ENCODE data around the gene CDC7.
A peak's percentile ranks its signal among the peaks of the same experiment; 100 is the strongest.

The CDC7 gene

DNA sequence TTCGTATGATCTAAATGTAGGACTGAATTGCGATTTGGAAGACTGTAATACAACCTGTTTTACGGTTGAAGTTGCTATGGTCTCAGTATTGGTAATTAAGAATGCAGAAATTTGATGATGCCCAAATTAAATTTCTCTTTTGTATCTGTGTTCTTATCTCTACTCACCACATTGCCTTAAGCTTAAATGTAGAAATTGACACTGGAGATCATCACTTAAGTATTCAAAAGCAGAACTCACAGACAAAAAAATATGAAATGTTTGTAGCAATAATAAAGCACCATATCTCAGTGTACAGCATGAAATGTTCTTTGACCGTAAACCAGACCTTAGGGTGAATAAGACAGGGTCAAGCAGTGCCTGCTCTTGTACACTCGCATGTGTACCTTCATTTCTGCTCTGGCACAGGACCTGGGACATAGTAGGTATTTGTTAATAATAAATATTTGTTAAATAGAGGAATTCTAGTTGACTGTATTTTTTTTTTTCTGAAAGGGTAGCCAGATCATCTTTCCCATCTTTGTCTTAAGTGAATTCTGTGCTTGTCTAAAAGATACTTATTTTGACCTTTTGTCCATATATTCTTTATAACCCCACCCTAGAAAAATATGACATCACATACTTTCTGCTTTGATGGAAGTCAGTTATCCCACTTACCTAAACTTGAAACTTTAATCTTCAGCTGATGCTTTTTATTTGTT lies 1.5 kb downstream of the CDC7 start:
- H3K27ac ChIP-seq (ENCODE audit: low read depth, low read length) = peak overlapping the region; percentile 79
- H4K20me1 ChIP-seq (ENCODE audit: low read depth, low read length) = peaks cover 9% of the 10 kb centered on the region; the same call in 1 of the 2 replicates
- H3K9ac ChIP-seq (ENCODE audit: low read length) = peak overlapping the region; percentile 95
- peaks cover 12% of the 10 kb centered on the region for H3F3A ChIP-seq (ENCODE audit: insufficient read depth)
- no peaks in the 10 kb centered on the region for H3K27me3 ChIP-seq (ENCODE audit: low read length)
- H3K9me2 ChIP-seq (replicated peaks; ENCODE audit: insufficient read depth, low read length) = no peaks in the 10 kb centered on the region
- TF ChIP-seq EZH2phosphoT487 (conservative IDR thresholded peaks at IDR 0.05; ENCODE audit: low read length) = no peak
- TF ChIP-seq, protein P1, sequence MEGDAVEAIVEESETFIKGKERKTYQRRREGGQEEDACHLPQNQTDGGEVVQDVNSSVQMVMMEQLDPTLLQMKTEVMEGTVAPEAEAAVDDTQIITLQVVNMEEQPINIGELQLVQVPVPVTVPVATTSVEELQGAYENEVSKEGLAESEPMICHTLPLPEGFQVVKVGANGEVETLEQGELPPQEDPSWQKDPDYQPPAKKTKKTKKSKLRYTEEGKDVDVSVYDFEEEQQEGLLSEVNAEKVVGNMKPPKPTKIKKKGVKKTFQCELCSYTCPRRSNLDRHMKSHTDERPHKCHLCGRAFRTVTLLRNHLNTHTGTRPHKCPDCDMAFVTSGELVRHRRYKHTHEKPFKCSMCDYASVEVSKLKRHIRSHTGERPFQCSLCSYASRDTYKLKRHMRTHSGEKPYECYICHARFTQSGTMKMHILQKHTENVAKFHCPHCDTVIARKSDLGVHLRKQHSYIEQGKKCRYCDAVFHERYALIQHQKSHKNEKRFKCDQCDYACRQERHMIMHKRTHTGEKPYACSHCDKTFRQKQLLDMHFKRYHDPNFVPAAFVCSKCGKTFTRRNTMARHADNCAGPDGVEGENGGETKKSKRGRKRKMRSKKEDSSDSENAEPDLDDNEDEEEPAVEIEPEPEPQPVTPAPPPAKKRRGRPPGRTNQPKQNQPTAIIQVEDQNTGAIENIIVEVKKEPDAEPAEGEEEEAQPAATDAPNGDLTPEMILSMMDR (IDR thresholded peaks at IDR 0.05; ENCODE audit: insufficient read depth, low read length, poor library complexity, severe bottlenecking) = no peak
- H2AFZ ChIP-seq (ENCODE audit: low read depth, low read length, severe bottlenecking) = no peak overlapping the region
- H3K79me2 ChIP-seq (ENCODE audit: insufficient read depth, low read length) = peaks cover 62% of the 10 kb centered on the region
- H3K9me3 ChIP-seq (ENCODE audit: insufficient read depth, low read length) = no peaks in the 10 kb centered on the region
- peaks cover 14% of the 10 kb centered on the region for H3K36me3 ChIP-seq (ENCODE audit: low read length)
- H3K4me2 ChIP-seq (ENCODE audit: low read depth, low read length, poor library complexity, severe bottlenecking) = peak overlapping the region; percentile 94
- H3K4me3 ChIP-seq (ENCODE audit: insufficient read depth, low read length, poor library complexity, severe bottlenecking) = peak overlapping the region; percentile 91

DNA sequence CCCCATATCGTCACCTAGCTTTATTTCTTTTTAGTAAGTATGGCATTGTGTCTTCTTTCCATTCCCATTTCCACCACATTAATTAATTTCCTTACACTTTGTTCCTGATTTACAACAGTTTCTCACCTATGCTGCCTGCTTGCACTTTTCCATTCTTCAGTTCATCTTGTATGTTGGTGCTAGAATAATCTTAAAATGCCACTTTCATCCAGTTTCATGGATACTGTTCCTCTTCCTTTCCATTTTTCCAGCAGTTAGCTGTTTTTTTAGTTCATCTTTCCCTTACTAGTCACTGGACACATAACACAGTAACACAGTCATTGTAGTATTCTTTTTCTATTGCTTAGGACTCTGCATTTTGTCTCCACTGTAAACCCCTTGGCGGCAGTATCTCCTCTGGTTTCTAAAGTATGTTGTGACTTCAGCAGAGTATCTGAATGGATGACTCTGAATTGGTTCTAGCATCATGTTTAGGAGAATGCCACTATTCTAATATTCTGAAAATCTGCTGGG lies 2.1 kb downstream of the CDC7 start:
- H3K27ac ChIP-seq (ENCODE audit: low read depth, low read length) = peak overlapping the region; percentile 8; the same call in 1 of the 2 replicates
- H3K9ac ChIP-seq (ENCODE audit: low read length) = peak overlapping the region; percentile 95
- no peaks in the 10 kb centered on the region for H3K27me3 ChIP-seq (ENCODE audit: low read length)
- H3K9me3 ChIP-seq (ENCODE audit: insufficient read depth, low read length) = no peaks in the 10 kb centered on the region
- no peak for TF ChIP-seq EZH2phosphoT487 (conservative IDR thresholded peaks at IDR 0.05; ENCODE audit: low read length)
- TF ChIP-seq, protein P1 (IDR thresholded peaks at IDR 0.05; ENCODE audit: insufficient read depth, low read length, poor library complexity, severe bottlenecking) = no peak
- H3F3A ChIP-seq (ENCODE audit: insufficient read depth) = peaks cover 14% of the 10 kb centered on the region
- H3K79me2 ChIP-seq (ENCODE audit: insufficient read depth, low read length) = peaks cover 67% of the 10 kb centered on the region
- peak overlapping the region; percentile 91 for H3K4me3 ChIP-seq (ENCODE audit: insufficient read depth, low read length, poor library complexity, severe bottlenecking)
- peak overlapping the region; percentile 94 for H3K4me2 ChIP-seq (ENCODE audit: low read depth, low read length, poor library complexity, severe bottlenecking)
- H3K36me3 ChIP-seq (ENCODE audit: low read length) = peaks cover 15% of the 10 kb centered on the region
- H4K20me1 ChIP-seq (ENCODE audit: low read depth, low read length) = peaks cover 9% of the 10 kb centered on the region; the same call in 1 of the 2 replicates
- H3K9me2 ChIP-seq (replicated peaks; ENCODE audit: insufficient read depth, low read length) = no peaks in the 10 kb centered on the region
- no peak overlapping the region for H2AFZ ChIP-seq (ENCODE audit: low read depth, low read length, severe bottlenecking)

DNA sequence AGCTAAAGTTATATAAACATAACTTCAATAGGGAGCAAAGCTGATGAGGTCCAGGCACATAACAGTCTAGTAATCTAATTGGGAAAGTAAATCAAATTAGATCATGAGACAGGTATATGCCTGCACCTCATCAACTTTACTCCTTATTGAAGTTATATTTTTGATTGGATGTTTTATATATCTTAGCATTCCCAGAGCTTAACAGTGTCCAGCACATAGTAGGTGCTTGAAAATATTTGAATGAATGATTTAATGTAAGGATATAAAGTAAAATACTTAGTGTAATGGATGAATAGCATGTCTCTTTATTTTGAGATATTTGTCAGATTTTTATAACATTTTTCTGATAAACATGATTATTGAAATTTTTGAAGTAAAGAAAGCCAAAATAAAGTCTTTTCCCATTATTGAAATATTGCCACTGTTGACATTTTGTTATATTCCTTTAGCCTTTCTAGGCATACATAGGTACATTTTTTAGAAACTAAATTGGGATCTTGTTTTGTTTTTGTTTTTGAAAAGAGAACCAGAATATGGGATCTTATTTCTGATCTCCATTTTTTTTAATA lies 2.8 kb downstream of the CDC7 start:
- Histone ChIP-seq H3K79me2 (ENCODE audit: insufficient read depth, low read length) (peaks cover 73% of the 10 kb centered on the region), H3K4me3 (ENCODE audit: insufficient read depth, low read length, poor library complexity, severe bottlenecking) (no peak overlapping the region), H3K9ac (ENCODE audit: low read length) (peak overlapping the region; percentile 95)

More for the DNA sequence above, 2.8 kb downstream of the CDC7 start:
- no peak for TF ChIP-seq EZH2phosphoT487 (conservative IDR thresholded peaks at IDR 0.05; ENCODE audit: low read length)
- TF ChIP-seq, protein P1 (IDR thresholded peaks at IDR 0.05; ENCODE audit: insufficient read depth, low read length, poor library complexity, severe bottlenecking) = no peak
- H3K4me2 ChIP-seq (ENCODE audit: low read depth, low read length, poor library complexity, severe bottlenecking) = peak overlapping the region; percentile 94
- H2AFZ ChIP-seq (ENCODE audit: low read depth, low read length, severe bottlenecking) = no peak overlapping the region
- peaks cover 14% of the 10 kb centered on the region for H3F3A ChIP-seq (ENCODE audit: insufficient read depth)
- no peaks in the 10 kb centered on the region for H3K27me3 ChIP-seq (ENCODE audit: low read length)
- H3K9me3 ChIP-seq (ENCODE audit: insufficient read depth, low read length) = no peaks in the 10 kb centered on the region
- H3K27ac ChIP-seq (ENCODE audit: low read depth, low read length) = no peak overlapping the region
- peaks cover 22% of the 10 kb centered on the region for H3K36me3 ChIP-seq (ENCODE audit: low read length)
- H3K9me2 ChIP-seq (replicated peaks; ENCODE audit: insufficient read depth, low read length) = no peaks in the 10 kb centered on the region
- peaks cover 9% of the 10 kb centered on the region; the same call in 1 of the 2 replicates for H4K20me1 ChIP-seq (ENCODE audit: low read depth, low read length)

All from SU-DHL-6 (cell line).